Motor neuron (in vitro differentiated cells): ENCODE measurements around the gene SELENOS. TPM values are rescaled to one million over a fixed set of nuclear protein-coding genes. Genes with fewer than 3 reads are reported as not detected.

Experiments used
- ATAC-seq, 8 experiments: fragments of 200-7000 bp; cut with Tn5 transposase; replicated peaks in 6 of 8; 2 replicates each; pipeline ENCODE4 v1.8.0; 2021; ENCODE audit warnings: mild to moderate bottlenecking in 8 of 8, moderate library complexity in 8 of 8
- H3K27ac ChIP-seq, 2 donors: fragments of 250-450 bp; sonication (Bioruptor Pico); 2 replicates each; pipeline ENCODE4 v1.9.0; 2021; ENCODE audit warnings: antibody characterized with exemption in 2 of 2, mild to moderate bottlenecking in 2 of 2, moderate library complexity in 1 of 2
- H3K4me1 ChIP-seq, 2 donors: fragments of 250-450 bp; sonication (Bioruptor Pico); replicated peaks in 1 of 2; 2 replicates each; pipeline ENCODE4 v1.6.1; 2021; ENCODE audit warnings: antibody characterized with exemption in 2 of 2, mild to moderate bottlenecking in 2 of 2, moderate library complexity in 1 of 2
- H3K4me3 ChIP-seq, 5 donors: fragments of 250-450 bp; sonication (Bioruptor Pico); 2 replicates each; pipeline ENCODE4 v1.9.0; 2021; ENCODE audit warnings: antibody characterized with exemption in 5 of 5, mild to moderate bottlenecking in 5 of 5, moderate library complexity in 4 of 5
- WGBS, 10 experiments: fragments of 450-650 bp; shearing (Covaris generic); methylation state at CpG; one replicate each; pipeline ENCODE4 v1.0.0; 2022; 5-methylcytosine and 5-hydroxymethylcytosine counted together
- in situ Hi-C, 9 experiments: fragments of 400-800 bp; cut with MboI; loops; one replicate each; pipeline ENCODE4 v1.15.0; 2021; ENCODE audit warnings: low sequenced_read_pairs in 9 of 9, low pct_unique_long_range_greater_than_20kb in 2 of 9; ENCODE audit not compliant: unreplicated experiment in 9 of 9
- total RNA-seq, 8 experiments: library from RNA; unstranded; fragments of 300-600 nt; gene quantifications; 2 replicates each; pipeline versions ENCODE4 v1.2.3 to v1.2.4, GENCODE V29; 2022

SELENOS gene
- total RNA-seq, 8 experiments from 2014 or later = 35.6 to 101 (median 60.3) TPM

DNA sequence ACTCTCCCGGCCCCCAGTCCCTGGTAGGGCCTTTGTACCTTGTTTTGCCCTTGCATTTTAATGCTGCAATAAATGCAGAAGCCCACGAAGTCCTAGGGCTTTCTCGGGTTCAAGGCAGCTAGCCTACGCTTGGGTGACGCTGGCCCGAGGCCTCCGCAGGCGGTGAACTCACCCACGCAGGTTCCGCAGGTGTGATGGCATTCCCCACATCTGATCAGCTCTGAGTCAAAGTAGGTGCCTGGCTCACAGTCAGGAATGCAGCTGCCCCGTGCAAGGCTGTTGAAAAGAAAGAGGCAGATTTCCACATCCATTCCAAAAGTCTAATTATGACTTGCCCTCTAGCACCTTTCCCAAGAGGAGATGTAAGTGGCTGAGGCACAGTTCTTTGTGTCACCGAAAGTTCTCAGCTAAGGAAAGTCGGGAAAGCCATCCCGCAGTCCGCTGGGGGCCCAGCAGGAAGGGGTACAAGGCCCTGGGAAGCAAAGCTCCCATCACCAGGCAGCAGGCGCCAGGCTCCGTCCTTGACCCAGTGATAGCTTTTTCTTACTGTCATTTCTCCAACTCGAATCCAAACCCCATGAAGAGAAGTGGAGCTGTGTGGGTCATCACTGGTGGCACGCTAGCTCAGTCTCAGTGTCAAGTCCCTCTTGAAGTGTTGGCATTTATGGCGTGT is 41.0 kb upstream of the SELENOS start:
- Histone ChIP-seq H3K4me3 (no peak overlapping the region), H3K27ac (no peak overlapping the region), H3K4me1 (peaks cover 0 to 10% of the 10 kb centered on the region in 2 donors)
- in situ Hi-C loops = loop anchor here in 1 of 9 experiments (25.0 kb wide), 1 partner anchor 169 kb away; the partner anchor contains the start of gene PCSK6
- 36 to 95% (median 71%) methylated on average over 4 to 15 of the region's 20 CpGs; no CpG with 5 or more reads in 3 of the 10 experiments for WGBS, 10 experiments
- no peak for ATAC-seq

DNA sequence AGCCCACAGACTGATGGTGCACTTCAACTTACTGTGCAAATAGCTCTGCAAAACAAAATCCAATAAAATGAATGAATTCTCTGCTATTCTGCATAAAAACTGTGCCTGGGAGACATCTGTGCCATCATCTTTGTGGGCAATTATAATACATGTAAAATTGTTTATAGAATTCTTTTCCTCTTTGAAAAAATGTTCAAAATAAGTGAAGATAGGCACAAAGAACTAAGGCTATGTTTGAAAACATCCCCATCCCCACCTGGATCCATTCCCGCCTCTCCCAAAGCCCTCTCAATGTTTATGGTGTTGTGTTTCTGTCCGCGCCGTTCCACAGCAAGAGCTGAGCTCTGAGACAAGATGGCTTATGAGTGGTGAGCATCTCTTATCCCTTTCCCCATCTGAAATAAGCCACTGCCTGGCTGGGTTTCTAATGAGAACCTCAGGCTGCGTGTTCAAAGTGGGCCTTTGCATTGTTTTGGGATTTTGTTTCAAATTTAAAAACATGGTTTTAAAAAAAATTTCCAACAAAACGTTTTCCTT is 40.1 kb upstream of the SELENOS start:
- no peak overlapping the region for H3K4me3 ChIP-seq
- H3K4me1 ChIP-seq = peaks cover 0 to 10% of the 10 kb centered on the region in 2 donors
- 45 to 96% (median 80%) methylated on average over 3 to 6 of the region's 6 CpGs; no CpG with 5 or more reads in 1 of the 10 experiments for WGBS, 10 experiments
- ATAC-seq = no peak
- no peak overlapping the region for H3K27ac ChIP-seq
- in situ Hi-C loops = loop anchor here in 1 of 9 experiments (25.0 kb wide), 1 partner anchor 170 kb away; the partner anchor contains the start of gene PCSK6

DNA sequence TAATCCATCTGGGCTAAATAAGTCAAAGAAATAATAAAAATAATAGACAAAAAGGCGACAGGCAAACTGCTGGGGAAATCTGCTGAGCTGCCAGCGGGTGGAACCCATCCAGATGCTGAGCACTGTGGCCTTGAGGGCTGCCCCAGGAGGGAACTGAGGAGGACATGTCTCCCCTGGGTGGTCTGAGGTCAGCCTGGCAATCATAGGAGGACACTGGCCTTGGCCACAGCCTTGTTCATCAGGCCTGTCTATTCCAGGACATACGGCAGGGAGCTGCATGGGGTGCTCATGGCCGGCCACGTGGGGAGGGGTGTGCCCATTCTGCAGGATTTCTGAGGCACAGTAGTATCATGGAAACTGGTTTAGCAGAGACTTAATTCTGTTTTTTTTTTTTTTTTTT is 39.2 kb upstream of the SELENOS start:
- H3K4me3 ChIP-seq = no peak overlapping the region
- H3K4me1 ChIP-seq = peaks cover 0 to 10% of the 10 kb centered on the region in 2 donors
- in situ Hi-C loops = loop anchor here in 1 of 9 experiments (25.0 kb wide), 1 partner anchor 171 kb away; the partner anchor contains the start of gene PCSK6
- 43 to 72% (median 51%) methylated on average over 1 to 5 of the region's 5 CpGs; no CpG with 5 or more reads in 3 of the 10 experiments for WGBS, 10 experiments
- ATAC-seq = no peak
- no peak overlapping the region for H3K27ac ChIP-seq

DNA sequence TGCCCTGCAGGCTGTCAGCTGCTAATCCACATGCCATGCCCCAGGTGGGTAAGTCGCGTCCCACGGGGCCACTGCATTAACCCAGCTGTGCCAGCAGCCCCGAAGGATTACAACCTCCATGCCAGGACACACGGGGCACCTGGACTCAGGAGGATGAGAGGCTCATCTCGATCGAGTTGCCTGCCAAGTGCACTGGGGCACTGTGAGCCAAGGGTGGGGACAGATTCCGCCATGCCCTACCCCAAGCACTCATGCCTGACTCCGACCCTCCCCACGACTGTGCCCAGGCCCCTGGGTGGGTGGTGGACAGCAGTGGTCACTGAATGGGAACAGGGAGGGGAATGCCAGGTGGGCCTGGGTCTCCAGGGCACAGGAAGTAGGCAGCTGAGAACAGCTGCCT is 38.5 kb upstream of the SELENOS start:
- ATAC-seq = no peak
- H3K4me1 ChIP-seq = peaks cover 0 to 10% of the 10 kb centered on the region in 2 donors
- in situ Hi-C loops = loop anchor here in 1 of 9 experiments (25.0 kb wide), 1 partner anchor 172 kb away; the partner anchor contains the start of gene PCSK6
- no peak overlapping the region for H3K27ac ChIP-seq
- no peak overlapping the region for H3K4me3 ChIP-seq
- WGBS, 10 experiments = 17 to 100% (median 100%) methylated on average over 1 of the region's 10 CpGs; no CpG with 5 or more reads in 7 of the 10 experiments

DNA sequence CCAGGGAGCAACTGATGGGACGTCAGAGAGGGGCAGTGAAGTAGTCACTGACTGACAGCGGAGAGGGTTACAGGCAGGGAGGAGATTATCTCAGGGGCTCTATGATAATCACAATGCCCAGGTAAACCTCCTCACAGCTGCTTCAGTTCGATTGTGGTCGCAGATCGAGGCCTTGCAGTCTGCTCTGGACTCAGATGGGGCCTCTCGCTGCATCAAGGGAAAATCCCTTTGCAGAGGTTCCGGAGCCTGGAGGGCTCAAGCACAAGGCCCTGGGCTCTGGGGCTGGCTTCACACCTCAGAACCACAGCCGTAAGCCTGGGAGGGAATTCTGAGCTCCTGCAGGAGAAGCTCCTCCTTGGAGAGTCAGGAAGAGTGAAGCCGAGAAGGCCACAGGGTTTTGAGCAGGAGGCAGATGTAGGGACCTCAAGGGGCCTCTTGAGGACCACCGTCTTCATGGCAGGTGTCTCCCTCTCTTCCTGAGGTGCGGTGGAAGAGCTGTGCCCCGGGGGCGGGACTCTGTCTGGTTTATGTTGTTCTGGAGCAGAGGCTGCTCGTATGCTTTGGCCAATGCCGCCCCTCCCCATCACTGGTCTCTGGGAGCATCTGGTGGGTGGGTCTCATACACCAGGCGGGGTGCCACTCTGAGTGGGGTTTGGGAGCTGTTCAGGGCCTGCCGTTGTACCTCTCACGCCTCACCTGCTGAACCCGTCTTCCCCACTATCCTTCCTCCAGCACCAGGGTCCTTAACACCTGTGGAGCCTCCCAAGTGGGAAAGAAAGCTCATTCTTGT is 37.2 kb upstream of the SELENOS start:
- Histone ChIP-seq H3K27ac (no peak overlapping the region), H3K4me3 (no peak overlapping the region), H3K4me1 (peaks cover 0 to 10% of the 10 kb centered on the region in 2 donors)
- 17 to 100% (median 86%) methylated on average over 1 to 8 of the region's 19 CpGs; no CpG with 5 or more reads in 4 of the 10 experiments for WGBS, 10 experiments
- no peak for ATAC-seq
- in situ Hi-C loops = loop anchor here in 1 of 9 experiments (25.0 kb wide), 1 partner anchor 173 kb away; the partner anchor contains the start of gene PCSK6

DNA sequence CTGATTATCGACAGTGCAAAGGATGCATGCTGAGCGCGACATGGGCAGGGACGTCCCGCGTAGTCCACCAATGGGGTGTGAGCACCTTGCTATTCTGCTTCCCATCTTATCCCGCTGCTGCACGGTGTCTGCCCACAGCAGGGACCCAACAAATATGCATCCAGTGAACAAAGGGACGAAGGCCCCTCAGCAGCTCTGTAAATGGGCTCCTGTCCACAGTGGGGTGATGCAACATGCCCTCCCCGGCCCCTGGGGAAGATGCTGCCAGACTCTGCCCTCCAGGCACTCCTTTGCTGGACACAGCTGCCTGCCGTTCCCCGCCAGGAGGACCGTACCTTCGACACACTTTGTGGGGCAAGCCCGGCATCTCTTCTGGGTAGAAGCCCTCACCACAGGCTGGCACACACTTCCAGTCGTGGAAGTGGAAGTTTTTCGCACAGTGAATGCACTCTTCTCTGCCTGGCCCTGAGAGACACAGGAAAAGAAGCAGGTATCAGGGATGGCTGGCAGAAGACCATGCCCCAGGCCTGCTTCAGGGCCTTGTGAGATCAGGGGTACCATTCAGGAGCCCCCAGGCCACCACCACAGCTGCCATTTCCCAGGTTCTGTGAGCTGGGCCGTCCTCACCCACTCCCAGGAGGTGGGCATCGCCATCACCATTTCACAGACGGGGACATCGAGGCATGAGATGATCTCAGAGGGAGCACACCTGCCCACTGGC is 35.9 kb upstream of the SELENOS start:
- 40 to 97% (median 80%) methylated on average over 2 to 14 of the region's 21 CpGs; no CpG with 5 or more reads in 2 of the 10 experiments for WGBS, 10 experiments
- in situ Hi-C loops = loop anchor here in 1 of 9 experiments (25.0 kb wide), 1 partner anchor 174 kb away; the partner anchor contains the start of gene PCSK6
- no peaks in the 10 kb centered on the region for H3K4me1 ChIP-seq
- no peak for ATAC-seq
- no peak overlapping the region for H3K27ac ChIP-seq
- no peak overlapping the region for H3K4me3 ChIP-seq

DNA sequence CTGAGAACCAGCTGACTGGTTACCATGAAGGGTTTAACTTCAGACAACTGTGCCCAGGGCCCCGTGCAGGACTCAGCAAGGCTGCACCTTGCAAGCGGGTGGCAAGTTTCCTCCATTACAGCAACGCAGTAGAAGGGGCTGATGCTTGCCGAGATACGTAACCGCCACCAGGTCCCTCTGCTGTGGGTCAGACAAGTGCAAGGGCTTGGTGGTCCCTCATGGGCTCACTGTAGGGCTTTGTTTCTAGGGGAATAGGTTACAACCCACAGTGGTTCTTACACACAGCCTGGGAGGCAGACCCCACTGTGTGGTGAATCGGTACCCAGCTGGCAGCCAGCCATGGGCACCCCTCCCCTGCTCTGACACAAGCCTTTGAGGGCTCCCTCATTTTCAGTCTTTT is 33.2 kb upstream of the SELENOS start:
- no peaks in the 10 kb centered on the region for H3K4me1 ChIP-seq
- in situ Hi-C loops = loop anchor here in 1 of 9 experiments (25.0 kb wide), 1 partner anchor 177 kb away; the partner anchor contains the start of gene PCSK6
- 80 to 100% (median 92%) methylated on average over 1 to 4 of the region's 7 CpGs; no CpG with 5 or more reads in 5 of the 10 experiments for WGBS, 10 experiments
- no peak overlapping the region for H3K27ac ChIP-seq
- ATAC-seq = no peak
- no peak overlapping the region for H3K4me3 ChIP-seq

DNA sequence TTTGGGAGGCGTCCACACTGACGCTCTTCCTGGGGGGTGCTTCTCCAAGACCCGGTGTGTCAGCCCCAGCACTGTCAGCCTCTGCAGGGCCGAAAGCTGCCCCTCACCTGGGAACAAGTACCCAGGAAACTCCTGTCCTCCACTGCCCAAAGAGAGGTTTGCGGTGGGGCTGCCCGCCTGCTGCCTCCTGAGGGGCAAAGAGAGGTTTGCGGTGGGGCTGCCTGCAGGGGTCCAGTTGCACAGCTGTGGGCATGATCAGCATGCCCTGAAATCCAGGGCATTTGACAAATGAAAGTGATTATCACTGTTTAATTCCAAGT is 32.8 kb upstream of the SELENOS start:
- ATAC-seq = no peak
- in situ Hi-C loops = loop anchor here in 1 of 9 experiments (25.0 kb wide), 1 partner anchor 177 kb away; the partner anchor contains the start of gene PCSK6
- WGBS, 10 experiments = 100% methylated on average over 1 of the region's 7 CpGs; no CpG with 5 or more reads in 9 of the 10 experiments
- Histone ChIP-seq H3K4me3 (no peak overlapping the region), H3K27ac (no peak overlapping the region), H3K4me1 (no peaks in the 10 kb centered on the region)

DNA sequence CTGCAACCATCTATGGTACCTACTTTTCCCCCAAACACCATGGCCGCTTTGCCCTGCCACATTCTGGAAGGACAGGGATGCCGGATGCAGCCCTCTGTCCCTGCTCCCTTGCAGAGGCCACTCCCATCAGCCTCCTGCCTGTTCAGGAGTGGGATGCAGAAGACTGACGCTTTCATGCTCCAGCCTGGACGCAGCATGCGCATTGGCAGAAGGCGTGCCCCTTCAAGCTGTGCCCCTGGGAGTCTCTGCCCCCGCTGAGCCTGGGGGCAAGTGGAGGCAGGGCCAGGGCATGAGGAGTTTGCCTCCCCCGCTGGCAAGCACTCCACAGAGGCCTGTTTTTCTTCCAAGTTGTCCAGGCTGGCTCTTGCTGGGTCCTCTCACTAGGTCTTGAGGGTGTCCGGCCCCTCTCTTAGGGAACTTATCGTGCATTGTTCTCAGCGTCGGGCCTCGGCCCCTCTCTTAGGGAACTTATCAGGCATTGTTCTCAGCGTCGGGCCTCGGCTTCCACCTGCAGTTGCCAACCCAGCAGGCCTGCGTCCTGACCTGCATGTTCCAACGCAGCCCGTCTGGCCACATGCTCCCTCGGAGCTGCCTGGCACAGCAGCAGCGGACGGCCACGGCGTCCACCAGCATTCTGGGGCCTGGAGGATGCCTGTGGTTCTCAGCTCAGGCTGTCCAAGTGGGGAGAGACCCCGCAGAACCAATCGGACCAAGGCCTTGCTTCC is 32.3 kb upstream of the SELENOS start:
- in situ Hi-C loops = loop anchor here in 1 of 9 experiments (25.0 kb wide), 1 partner anchor 178 kb away; the partner anchor contains the start of gene PCSK6
- peak in 1 of 8 experiments; percentile 85 for ATAC-seq
- 49 to 83% (median 62%) methylated on average over 1 to 7 of the region's 26 CpGs; no CpG with 5 or more reads in 6 of the 10 experiments for WGBS, 10 experiments
- Histone ChIP-seq H3K4me1 (no peaks in the 10 kb centered on the region), H3K27ac (no peak overlapping the region), H3K4me3 (no peak overlapping the region)

DNA sequence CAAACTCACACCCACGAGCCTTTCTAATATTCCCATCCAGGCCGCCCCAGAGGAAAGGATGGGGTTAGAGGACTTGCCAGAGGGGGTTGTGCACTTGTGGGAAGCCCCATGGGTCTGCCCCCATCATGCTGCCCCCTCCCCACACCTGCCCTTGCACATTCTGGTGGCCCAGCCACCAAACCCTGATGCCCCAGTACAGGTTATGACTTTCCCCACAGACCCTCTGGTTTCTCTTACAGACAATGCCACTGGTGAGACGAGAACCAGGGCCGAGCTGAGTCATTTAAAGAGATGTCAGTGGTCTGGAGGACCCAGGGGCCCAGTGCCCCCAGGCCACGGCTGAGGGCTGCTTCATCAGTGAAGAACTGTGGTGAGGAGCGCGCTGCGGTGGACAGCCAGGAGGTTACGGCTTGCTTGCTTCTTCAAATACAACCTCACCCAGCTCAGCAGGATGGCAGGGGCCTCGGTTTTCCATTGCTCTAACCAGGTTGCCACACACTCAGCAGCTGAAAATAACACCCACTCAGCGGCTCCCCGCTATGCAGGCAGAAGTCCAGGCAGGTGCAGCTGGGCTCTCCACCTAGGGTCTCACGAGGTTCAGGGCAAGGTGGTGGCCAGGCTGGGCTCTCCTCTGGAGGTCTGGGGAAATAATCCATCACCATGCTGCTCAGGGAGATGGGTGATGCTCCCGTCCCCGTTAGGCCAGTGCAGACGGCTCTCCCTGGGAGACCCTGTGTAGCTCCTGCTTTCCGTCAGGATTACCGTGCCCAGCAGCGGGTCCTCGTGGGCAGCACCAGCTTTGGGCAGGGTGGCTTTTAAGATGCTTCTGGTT is 31.5 kb upstream of the SELENOS start:
- WGBS, 10 experiments = 70 to 100% (median 81%) methylated on average over 1 to 5 of the region's 20 CpGs; no CpG with 5 or more reads in 6 of the 10 experiments
- in situ Hi-C loops = loop anchor here in 1 of 9 experiments (25.0 kb wide), 1 partner anchor 178 kb away; the partner anchor contains the start of gene PCSK6
- ATAC-seq = no peak
- Histone ChIP-seq H3K4me3 (no peak overlapping the region), H3K27ac (no peak overlapping the region), H3K4me1 (no peaks in the 10 kb centered on the region)
